HG03025 (cell line): ENCODE measurements around the gene BEST2.

ENCODE experiments used
- ATAC-seq: cut with Tn5 transposase; IDR thresholded peaks from one replicate; pipeline ENCODE4 v1.9.1; 2021; ENCODE audit warnings: mild to moderate bottlenecking, moderate library complexity; ENCODE audit not compliant: unreplicated experiment, low FRiP score

BEST2 gene

DNA sequence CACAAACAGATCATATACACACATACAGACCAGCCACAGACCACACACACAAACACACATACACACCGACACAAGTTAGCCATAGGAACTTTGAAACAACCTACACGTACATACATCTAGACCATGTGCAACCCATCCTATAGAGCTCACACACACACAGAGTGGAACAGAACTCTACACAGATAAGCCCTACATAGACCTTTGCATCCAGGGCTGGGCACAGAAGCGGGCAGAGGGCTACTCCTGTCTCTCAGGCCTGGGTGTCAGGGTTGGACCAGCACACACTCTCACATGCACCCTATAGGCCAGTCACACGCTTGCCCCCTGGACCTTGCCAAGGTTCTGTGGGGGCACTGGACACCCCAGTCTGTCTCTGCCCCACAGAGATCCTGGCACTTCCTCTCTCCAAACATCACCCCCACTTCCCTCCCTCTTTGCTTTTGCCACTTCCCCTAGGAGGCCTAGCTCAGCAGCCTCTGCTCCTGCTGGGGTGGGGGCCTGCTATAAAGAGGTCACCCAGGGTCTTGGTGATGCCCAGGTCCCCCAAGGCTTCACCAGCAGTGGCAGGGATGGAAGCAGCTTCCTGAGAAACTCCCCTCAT is 33.9 kb downstream of the BEST2 start:
- ATAC-seq: no peak

GRCh38 chr19:12786141-12786870 is 34.7 kb downstream of the BEST2 start:
- ATAC-seq: no peak

DNA sequence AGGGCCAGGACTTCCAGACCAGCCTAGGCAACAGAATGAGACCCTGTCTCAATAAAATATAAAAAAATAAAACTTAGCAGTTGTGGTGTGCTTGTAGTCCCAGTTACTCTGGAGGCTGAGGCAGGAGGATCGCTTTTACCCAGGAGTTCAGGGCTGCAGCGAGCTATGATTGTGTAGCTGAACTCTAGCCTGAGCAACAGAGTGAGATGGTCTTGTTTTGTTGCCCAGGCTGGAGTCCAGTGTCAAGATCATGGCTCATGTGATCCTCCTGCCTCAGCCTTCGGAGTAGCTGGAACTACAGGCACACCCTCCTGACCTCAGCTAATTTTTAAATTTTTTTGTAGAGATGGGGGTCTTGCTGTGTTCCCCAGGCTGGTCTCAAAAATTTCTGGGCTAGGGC is 35.4 kb downstream of the BEST2 start:
- no peak for ATAC-seq

GRCh38 chr19:12787458-12787857 is 35.9 kb downstream of the BEST2 start:
- no peak for ATAC-seq

DNA sequence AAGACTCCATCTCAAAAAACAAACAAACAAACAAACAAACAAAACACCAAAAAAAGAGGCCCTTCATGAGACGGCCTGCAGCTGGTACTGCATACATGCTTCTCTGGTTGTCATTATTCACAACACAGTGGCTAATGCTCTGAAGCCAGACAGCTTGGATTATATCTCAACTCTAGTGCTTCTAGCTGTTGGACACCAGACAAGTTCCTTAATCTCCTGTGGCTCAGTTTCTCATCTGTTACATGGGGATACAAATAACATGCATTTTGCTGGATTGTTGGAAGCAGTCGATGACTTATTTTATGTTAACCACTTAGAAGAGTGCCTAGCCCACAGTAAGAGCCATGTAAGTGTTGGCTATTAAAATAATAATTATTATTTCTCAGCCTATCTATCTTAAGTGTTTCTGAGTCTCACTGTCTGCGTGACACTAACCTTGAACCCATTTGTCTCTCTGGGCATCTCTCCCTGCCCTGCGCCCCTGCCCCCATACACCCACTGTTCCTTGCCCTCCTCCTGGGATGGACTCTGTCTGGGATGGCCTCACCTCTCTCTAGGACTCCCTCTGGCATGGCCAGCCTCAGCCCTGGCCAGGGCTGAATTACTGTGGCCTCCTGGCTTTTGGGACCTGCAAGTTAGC is 36.6 kb downstream of the BEST2 start:
- ATAC-seq: no peak

DNA sequence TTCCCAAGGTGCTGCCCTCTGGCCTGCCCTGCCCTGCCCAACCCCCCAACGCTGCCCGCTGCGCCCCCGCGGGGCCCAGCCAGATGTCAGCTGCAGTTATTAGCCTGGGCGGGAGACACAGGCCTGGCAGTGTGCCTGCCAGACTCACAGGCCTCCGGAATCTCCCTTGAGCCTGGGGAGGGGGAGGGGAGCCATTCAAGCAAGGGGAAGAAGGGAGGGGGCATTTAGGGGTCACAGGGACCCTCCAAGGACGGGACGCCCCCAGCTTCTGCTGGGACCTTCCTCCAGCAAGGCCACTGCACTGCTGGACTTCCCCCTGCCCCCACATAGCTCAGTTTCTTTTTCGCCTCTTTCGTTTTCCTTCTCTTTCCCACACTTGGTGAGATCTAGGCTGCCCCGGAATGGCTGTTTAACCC is 37.1 kb downstream of the BEST2 start:
- ATAC-seq: no peak

- no peak for ATAC-seq
Measured at GRCh38 chr19:12789098-12789903, 37.7 kb downstream of the BEST2 start.

- peak; percentile 32 for ATAC-seq
Measured at GRCh38 chr19:12789904-12790619, 38.5 kb downstream of the BEST2 start.

- no peak for ATAC-seq
Measured at GRCh38 chr19:12790628-12791344, 39.2 kb downstream of the BEST2 start.

DNA sequence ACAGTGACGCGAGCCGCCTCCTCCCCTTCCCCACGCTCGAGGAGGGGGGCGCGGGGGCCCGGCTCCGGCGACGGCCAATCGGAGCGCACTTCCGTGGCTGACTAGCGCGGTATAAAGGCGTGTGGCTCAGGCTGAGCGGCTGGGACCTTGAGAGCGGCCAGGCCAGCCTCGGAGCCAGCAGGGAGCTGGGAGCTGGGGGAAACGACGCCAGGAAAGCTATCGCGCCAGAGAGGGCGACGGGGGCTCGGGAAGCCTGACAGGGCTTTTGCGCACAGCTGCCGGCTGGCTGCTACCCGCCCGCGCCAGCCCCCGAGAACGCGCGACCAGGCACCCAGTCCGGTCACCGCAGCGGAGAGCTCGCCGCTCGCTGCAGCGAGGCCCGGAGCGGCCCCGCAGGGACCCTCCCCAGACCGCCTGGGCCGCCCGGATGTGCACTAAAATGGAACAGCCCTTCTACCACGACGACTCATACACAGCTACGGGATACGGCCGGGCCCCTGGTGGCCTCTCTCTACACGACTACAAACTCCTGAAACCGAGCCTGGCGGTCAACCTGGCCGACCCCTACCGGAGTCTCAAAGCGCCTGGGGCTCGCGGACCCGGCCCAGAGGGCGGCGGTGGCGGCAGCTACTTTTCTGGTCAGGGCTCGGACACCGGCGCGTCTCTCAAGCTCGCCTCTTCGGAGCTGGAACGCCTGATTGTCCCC is 39.9 kb downstream of the BEST2 start, which contains the start of gene JUNB:
Gene JUNB (plus strand): TSS at position 142 of the 706 bp plus-strand sequence. CDS start 286 bp downstream, at position 428.
- ATAC-seq: peak; percentile 25

DNA sequence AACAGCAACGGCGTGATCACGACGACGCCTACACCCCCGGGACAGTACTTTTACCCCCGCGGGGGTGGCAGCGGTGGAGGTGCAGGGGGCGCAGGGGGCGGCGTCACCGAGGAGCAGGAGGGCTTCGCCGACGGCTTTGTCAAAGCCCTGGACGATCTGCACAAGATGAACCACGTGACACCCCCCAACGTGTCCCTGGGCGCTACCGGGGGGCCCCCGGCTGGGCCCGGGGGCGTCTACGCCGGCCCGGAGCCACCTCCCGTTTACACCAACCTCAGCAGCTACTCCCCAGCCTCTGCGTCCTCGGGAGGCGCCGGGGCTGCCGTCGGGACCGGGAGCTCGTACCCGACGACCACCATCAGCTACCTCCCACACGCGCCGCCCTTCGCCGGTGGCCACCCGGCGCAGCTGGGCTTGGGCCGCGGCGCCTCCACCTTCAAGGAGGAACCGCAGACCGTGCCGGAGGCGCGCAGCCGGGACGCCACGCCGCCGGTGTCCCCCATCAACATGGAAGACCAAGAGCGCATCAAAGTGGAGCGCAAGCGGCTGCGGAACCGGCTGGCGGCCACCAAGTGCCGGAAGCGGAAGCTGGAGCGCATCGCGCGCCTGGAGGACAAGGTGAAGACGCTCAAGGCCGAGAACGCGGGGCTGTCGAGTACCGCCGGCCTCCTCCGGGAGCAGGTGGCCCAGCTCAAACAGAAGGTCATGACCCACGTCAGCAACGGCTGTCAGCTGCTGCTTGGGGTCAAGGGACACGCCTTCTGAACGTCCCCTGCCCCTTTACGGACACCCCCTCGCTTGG is 40.7 kb downstream of the BEST2 start:
- no peak for ATAC-seq

- ATAC-seq: no peak
Measured at GRCh38 chr19:12792853-12793289, 41.3 kb downstream of the BEST2 start.

- no peak for ATAC-seq
Measured at GRCh38 chr19:12793290-12794195, 42.0 kb downstream of the BEST2 start.

DNA sequence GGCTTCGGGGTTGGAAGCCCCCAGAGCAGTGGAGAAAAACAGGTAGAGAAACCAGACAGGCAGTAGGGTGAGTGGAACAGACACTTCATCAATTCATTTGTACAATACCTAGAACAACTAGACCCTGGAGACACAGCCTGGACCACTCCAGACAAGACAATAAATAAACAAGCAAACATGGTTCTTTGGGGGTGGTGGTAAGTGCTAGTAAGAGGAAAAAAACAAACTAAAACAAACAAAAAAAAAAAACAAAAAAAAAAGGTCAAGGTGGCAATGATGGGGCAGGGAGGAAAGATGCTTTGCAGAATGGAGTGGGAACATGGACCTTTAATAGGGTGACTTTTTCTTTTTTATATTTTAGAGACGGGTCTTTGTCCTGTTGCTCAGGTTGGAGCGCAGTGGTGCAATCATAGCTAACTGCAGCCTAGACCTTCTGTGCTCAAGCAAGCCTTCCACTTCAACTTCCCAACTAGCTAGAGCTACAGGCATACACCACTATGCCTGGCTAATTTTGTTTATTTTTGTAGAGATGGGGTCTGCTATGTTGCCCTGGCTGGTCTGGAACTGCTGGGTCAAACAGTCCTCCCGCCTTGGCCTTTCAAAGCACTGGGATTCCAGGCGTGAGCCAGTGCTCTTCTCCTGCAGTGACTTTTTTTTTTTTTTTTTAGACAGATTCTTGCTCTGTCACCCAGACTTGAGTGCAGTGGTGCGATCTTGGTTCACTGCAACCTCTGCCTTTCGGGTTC is 42.8 kb downstream of the BEST2 start:
- no peak for ATAC-seq

DNA sequence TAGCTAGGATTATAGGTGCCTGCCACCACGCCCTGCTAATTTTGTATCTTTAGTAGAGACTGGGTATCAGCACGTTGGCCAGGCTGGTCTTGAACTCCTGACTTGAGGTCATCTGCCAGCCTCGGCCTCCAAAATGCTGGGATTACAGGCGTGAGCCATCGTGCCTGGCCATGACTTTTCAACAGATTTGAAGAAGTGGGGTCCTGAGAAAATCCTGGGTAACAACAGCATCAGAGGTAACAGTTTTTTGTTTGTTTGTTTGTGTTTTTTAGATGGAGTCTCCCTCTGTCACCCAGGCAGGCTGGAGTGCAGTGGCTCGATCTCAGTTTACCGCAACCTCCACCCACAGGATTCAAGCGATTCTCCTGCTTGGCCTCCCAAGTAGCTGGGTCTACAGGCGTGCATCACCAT is 43.4 kb downstream of the BEST2 start:
- no peak for ATAC-seq
